ENCODE measurements around the gene CCDC97.
"Not testable (repeated sequence)": the region's sequence is repeated elsewhere in the genome, so short reads cannot be mapped to it uniquely, and the experiment has no call there.

The CCDC97 gene

DNA sequence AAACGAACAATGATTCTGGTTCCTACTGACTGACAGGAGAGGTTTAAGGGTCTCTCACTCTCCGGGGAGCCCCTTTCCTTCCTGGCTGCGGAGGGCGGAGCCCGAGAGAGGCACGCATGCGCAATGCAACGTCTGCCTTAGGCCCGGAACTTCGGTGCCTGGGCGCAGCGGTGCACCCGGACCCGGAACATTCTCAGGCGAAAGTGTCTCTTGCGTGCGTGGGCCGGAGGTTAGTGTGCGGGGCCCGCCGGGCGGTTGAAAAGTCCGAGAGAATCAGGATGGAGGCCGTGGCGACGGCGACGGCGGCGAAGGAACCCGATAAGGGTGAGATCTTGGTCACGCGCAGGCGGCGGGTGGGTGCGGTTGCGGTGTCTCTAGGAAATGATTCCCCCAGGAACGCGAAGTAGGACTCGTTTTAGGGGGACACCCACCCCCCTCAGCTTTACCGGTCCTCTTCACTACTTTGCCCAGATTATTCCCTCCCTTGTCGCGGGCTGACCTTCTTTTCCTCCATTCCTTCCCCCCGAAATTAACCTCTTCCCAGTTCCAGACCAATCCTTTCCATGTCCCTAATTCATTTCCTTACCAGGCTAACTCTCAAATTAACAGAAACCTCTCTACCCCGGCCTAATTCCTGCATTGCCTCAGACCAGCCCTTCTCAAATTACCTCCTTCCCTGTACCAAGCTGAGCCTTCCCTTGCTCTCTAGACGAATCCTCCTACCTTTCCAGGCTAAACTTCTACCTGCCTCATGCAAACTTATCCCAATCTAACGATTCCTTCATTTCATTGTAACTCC is at the start of gene CCDC97:
Gene CCDC97 (plus strand): TSS at position 140 of the 799 bp plus-strand sequence. CDS start 139 bp downstream, at position 279.
- peak; percentile 71 to 76 (median 74) for DNase-seq

DNA sequence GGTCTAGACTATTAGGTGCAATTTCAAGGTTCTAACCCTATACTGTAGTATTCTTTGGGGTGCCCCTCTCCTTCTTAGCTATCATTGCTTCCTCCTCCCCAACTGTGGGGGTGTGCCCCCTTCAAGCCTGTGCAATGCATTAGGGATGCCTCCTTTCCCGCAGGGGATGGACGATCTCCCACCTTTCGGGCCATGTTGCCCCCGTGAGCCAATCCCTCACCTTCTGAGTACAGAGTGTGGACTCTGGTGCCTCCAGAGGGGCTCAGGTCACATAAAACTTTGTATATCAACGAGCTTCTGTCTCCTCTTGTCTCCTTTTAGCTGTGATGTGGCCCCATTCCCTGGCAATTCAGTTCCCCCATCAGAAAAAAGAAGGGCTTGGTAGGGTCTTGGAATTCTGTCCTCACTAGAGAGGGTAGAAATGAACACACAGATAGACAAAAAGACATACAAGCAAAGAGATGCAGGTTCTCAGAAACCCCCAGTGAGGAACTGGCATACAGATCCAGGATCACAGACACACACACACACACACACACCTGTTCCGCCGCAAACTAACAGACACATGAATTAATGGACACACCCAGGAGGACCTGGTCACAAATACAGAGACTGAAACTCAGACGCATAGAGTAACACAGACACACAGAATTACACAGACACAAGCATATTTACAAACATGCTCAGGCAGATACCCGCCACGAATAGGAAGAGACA is 48.3 kb upstream of the CCDC97 start:
- DNase-seq: no peak

DNA sequence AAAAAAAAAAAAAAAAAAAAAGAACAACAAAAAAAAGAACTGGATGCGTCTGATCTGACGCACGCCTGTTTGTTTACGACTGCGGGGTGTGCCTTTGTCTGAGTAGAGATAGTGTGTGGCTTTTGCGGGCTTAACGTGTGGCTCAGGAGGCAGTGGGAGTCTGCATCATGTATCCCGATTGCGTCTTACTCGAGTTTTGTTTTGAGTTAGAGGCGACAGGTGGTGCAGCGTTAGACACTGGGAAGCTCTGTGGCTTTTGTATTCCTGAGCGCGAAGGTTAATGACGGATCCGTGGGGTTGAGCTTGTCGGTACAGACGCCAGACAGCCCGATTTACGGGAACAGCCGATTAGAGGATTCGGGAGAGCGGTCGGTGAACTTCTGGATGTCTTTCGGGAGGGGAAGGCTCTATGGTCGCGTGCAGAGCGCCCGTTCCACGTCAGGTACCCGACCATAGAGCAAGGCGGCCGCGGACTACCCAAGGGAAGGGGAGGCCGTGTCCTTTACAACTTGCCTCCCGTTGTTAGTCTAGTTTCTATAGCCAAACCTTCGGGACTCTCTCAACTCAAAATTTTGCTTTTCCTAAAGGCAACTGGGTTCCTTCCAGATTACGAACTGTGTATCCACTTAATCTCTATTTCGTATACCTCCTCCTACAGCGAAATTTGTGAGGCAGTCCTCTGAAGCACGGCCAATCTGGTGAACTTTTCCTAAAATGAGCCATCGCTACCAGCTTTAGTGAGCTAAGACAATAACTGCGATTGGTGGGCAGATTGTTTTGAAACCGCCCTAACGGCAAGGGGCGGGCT is 46.7 kb upstream of the CCDC97 start:
- peak; percentile 34 to 56 (median 52) for DNase-seq

DNA sequence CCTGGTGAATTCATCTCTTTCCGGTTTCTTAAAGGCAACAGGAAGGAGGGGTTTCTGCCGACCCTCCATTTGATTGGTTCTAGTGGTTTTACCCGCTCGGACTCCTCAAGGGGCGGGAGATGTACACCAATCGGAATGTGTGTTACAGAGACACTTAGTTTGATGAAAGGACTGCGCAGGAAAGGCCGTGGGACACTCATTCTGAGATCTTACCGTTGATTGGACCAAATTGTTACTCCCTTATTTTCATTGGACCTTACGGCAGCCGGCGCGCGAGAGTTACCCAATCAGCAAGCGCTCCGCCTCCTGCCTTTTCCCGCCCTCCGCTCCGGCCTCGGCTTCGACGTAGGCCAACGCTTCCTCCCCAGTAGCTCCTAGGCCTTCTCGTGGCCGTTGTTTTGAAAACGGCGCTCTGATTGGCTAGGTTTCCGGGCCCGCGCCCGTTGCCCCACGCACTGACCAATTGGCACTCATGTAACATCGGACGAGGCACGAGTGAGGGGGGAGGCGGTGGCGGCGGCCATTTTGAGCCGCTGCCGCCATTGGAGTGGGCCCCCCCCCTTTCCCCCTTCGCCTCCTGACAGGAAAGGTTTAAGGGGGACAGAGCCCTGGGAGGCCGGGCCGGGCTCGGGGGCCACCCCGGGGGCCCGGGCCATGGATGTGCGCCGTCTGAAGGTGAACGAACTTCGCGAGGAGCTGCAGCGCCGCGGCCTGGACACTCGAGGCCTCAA is 46.0 kb upstream of the CCDC97 start, which contains the start of gene HNRNPUL1:
Gene HNRNPUL1 (plus strand): TSS at position 523 of the 731 bp plus-strand sequence. CDS start 132 bp downstream, at position 655.
- peak; percentile 96 to 98 (median 97) for DNase-seq

- peak; percentile 23 to 33 (median 30) for DNase-seq
Measured at GRCh38 chr19:41264581-41265394, 45.2 kb upstream of the CCDC97 start.

GRCh38 chr19:41265395-41266153 is 44.4 kb upstream of the CCDC97 start:
- no peak for DNase-seq

- DNase-seq: no peak
Measured at GRCh38 chr19:41269055-41269454, 40.9 kb upstream of the CCDC97 start.

- no peak for DNase-seq
Measured at GRCh38 chr19:41269571-41269970, 40.4 kb upstream of the CCDC97 start.

DNA sequence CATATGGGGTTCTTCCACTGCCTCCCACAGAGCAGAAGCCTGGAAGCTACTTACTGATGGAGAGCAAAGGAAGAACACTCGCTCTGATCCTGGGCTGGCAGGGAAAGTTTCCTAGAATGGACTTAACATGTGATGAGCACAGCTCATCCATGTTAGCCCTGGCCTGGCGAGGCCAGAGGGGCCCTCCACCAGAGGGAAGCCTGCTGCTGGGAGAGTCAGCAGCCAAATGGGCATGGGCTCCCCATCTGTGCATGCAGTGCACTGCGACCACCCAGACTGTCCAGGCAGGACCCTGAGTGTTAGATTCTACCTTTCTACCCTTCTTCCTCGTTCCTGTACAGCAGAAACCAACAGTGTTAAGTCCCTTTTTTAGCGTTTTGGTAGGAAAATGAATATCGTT is 36.9 kb upstream of the CCDC97 start:
- DNase-seq: no peak

- no peak for DNase-seq
Measured at GRCh38 chr19:41274802-41275201, 35.2 kb upstream of the CCDC97 start.

GRCh38 chr19:41276231-41276630 is 33.7 kb upstream of the CCDC97 start:
- DNase-seq: no peak

GRCh38 chr19:41278478-41278877 is 31.5 kb upstream of the CCDC97 start:
- DNase-seq: no peak

- no peak for DNase-seq
Measured at GRCh38 chr19:41288673-41289530, 21.1 kb upstream of the CCDC97 start.

- not testable (repeated sequence) for DNase-seq
Measured at GRCh38 chr19:41289814-41290213, 20.2 kb upstream of the CCDC97 start.

DNA sequence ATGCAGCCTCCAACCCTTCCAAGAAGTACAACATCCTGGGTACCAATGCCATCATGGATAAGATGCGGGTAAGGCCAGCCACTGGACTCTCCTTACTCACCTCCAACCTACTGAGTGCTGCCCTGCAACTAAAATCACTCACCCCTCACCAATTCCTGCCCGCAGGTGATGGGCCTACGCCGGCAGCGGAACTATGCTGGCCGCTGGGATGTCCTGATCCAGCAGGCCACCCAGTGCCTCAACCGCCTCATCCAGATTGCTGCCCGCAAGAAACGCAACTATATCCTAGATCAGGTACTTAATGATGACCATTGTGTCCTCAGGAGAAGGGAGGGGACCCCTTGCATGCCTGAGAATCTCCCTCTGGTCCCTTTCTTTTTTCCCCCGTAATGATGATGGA is 15.6 kb upstream of the CCDC97 start:
- no peak for DNase-seq

- DNase-seq: no peak
Measured at GRCh38 chr19:41295499-41295898, 14.5 kb upstream of the CCDC97 start.

GRCh38 chr19:41296433-41296871 is 13.5 kb upstream of the CCDC97 start:
- no peak for DNase-seq

- no peak for DNase-seq
Measured at GRCh38 chr19:41297628-41298347, 12.2 kb upstream of the CCDC97 start.
